NCI-H748 treated with DMSO at 0.1 percent for 48 hours (cell line): ENCODE results near the gene TJP3.
A peak's percentile ranks its signal among the peaks of the same experiment; 100 is the strongest.

Source experiments
- DNase-seq: peaks from one replicate; lab custom pipeline; 2025; lab: John Stamatoyannopoulos, UW

Gene TJP3

GRCh38 chr19:3716147-3716668 lies 8.0 kb downstream of the TJP3 start:
- DNase-seq = no peak

GRCh38 chr19:3719868-3720267 lies 11.7 kb downstream of the TJP3 start:
- no peak for DNase-seq

- no peak for DNase-seq
These were observed 12.2 kb downstream of the TJP3 start for GRCh38 chr19:3720349-3720917.

GRCh38 chr19:3721131-3721886 lies 13.1 kb downstream of the TJP3 start:
- DNase-seq = peak; percentile 47

GRCh38 chr19:3721887-3722442 lies 13.8 kb downstream of the TJP3 start:
- DNase-seq = no peak

GRCh38 chr19:3722443-3723109 lies 14.4 kb downstream of the TJP3 start:
- DNase-seq = no peak

GRCh38 chr19:3723110-3723488 lies 14.9 kb downstream of the TJP3 start:
- no peak for DNase-seq

- DNase-seq = no peak
These were observed 15.7 kb downstream of the TJP3 start for GRCh38 chr19:3723883-3724282.

- no peak for DNase-seq
These were observed 16.9 kb downstream of the TJP3 start for GRCh38 chr19:3725121-3725520.

GRCh38 chr19:3725640-3726310 lies 17.6 kb downstream of the TJP3 start:
- DNase-seq = no peak

- no peak for DNase-seq
These were observed 22.3 kb downstream of the TJP3 start for GRCh38 chr19:3730457-3730958.

GRCh38 chr19:3732108-3732507 lies 23.9 kb downstream of the TJP3 start:
- DNase-seq = no peak

GRCh38 chr19:3733549-3734309 lies 25.5 kb downstream of the TJP3 start:
- no peak for DNase-seq

GRCh38 chr19:3734310-3734600 lies 26.1 kb downstream of the TJP3 start:
- no peak for DNase-seq

GRCh38 chr19:3736106-3736724 lies 28.0 kb downstream of the TJP3 start:
- DNase-seq = no peak

GRCh38 chr19:3737487-3738205 lies 29.5 kb downstream of the TJP3 start:
- DNase-seq = no peak

- DNase-seq = no peak
These were observed 30.5 kb downstream of the TJP3 start for GRCh38 chr19:3738477-3739220.

GRCh38 chr19:3740431-3740830 lies 32.2 kb downstream of the TJP3 start:
- no peak for DNase-seq

GRCh38 chr19:3743486-3743885 lies 35.3 kb downstream of the TJP3 start:
- no peak for DNase-seq
